B cell (primary cell): Measurements from ENCODE around the gene HSPA12B. TPM values are rescaled to one million over a fixed set of nuclear protein-coding genes. Genes with fewer than 3 reads are reported as not detected.

ENCODE experiments used
- ATAC-seq: fragments of 200-7000 bp; cut with Tn5 transposase; one replicate; pipeline ENCODE4 v1.10.0; 2021; ENCODE audit warnings: low read depth, mild to moderate bottlenecking, moderate number of reproducible peaks, moderate library complexity
- CTCF ChIA-PET: fragments of 350-600 bp; sonication (Branson Sonifier 250); formaldehyde crosslinking; loops from one replicate; lab custom pipeline; 2021; ENCODE audit warnings: antibody characterized with exemption, inconsistent platforms; lab: Charles Lee
- POLR2A ChIA-PET: fragments of 350-600 bp; sonication (Branson Sonifier 250); formaldehyde crosslinking; loops from one replicate; lab custom pipeline; 2021; ENCODE audit warnings: antibody characterized with exemption; lab: Charles Lee
- DNase-seq: peaks from one replicate; pipeline ENCODE4 v3.0.0; 2013
- H2AFZ ChIP-seq: 2 replicates; pipeline ENCODE4 v1.6.1; 2012; ENCODE audit warnings: mild to moderate bottlenecking, low read depth, low read length; ENCODE audit not compliant: insufficient read depth, poor library complexity, severe bottlenecking
- H3K27ac ChIP-seq, 2 donors: 1 replicate in 1 of 2; 2 replicates in 1 of 2; pipeline ENCODE4 v1.5.1; 2012 to 2013; ENCODE audit warnings: low read length in 2 of 2, mild to moderate bottlenecking in 2 of 2, moderate library complexity in 1 of 2
- H3K27me3 ChIP-seq, 4 experiments: fragments of 200-600 bp in 1 of 4; sonication (generic) in 1 of 4; replicated peaks in 1 of 4; 1 replicate in 2 of 4; 2 replicates in 2 of 4; pipeline versions ENCODE4 v1.6.1 to v1.7.0; 2013 to 2016; ENCODE audit warnings: low read length in 3 of 4, mild to moderate bottlenecking in 2 of 4, mixed read lengths in 1 of 4, moderate library complexity in 1 of 4; ENCODE audit not compliant: insufficient read depth in 4 of 4, control insufficient read depth in 3 of 4; ENCODE audit errors: control extremely low read depth in 1 of 4
- H3K36me3 ChIP-seq, 2 experiments: replicated peaks in 1 of 2; 1 replicate in 1 of 2; 2 replicates in 1 of 2; pipeline versions ENCODE4 v1.6.1 to v1.7.1; 2013; ENCODE audit warnings: low read length in 1 of 2; ENCODE audit not compliant: insufficient read depth in 2 of 2, control insufficient read depth in 1 of 2; ENCODE audit errors: control extremely low read depth in 1 of 2, extremely low read depth in 1 of 2
- H3K4me1 ChIP-seq, 2 donors: fragments of 200-600 bp in 1 of 2; sonication (generic) in 1 of 2; 1 replicate in 1 of 2; 2 replicates in 1 of 2; pipeline versions ENCODE4 v1.5.1 to v1.6.1; 2013 to 2017; ENCODE audit warnings: low read length in 2 of 2; ENCODE audit not compliant: control insufficient read depth in 2 of 2, insufficient read depth in 2 of 2
- H3K4me2 ChIP-seq: replicated peaks from 2 replicates; pipeline ENCODE3; 2012; ENCODE audit warnings: mild to moderate bottlenecking, low read depth, low read length; ENCODE audit not compliant: poor library complexity, severe bottlenecking
- H3K4me3 ChIP-seq, 5 experiments: fragments of 200-600 bp in 1 of 5; sonication (generic) in 1 of 5; 1 replicate in 3 of 5; 2 replicates in 2 of 5; pipeline versions ENCODE4 v1.5.1 to v1.7.0; 2011 to 2016; ENCODE audit warnings: low read length in 4 of 5, mild to moderate bottlenecking in 4 of 5, low read depth in 2 of 5, control low read depth in 1 of 5, moderate library complexity in 1 of 5; ENCODE audit not compliant: insufficient read depth in 1 of 5; ENCODE audit errors: control extremely low read depth in 1 of 5, extremely low read depth in 1 of 5
- H3K79me2 ChIP-seq: fragments of 200-600 bp; sonication (generic); one replicate; pipeline ENCODE4 v1.6.0; 2016; ENCODE audit warnings: low read length; ENCODE audit not compliant: control insufficient read depth, insufficient read depth
- H3K9ac ChIP-seq: fragments of 200-600 bp; sonication (generic); 2 replicates; pipeline ENCODE4 v1.6.1; 2017; ENCODE audit warnings: mild to moderate bottlenecking, low read length, moderate library complexity
- H3K9me3 ChIP-seq, 3 donors: one replicate each; pipeline versions ENCODE4 v1.6.1 to v1.7.1; 2013; ENCODE audit warnings: low read length in 2 of 3; ENCODE audit not compliant: control insufficient read depth in 2 of 3, insufficient read depth in 1 of 3; ENCODE audit errors: control extremely low read depth in 1 of 3
- H4K20me1 ChIP-seq: 2 replicates; pipeline ENCODE4 v1.6.0; 2012; ENCODE audit warnings: mild to moderate bottlenecking, low read length; ENCODE audit not compliant: insufficient read depth, control insufficient read depth, poor library complexity, severe bottlenecking
- H3K27ac Mint-ChIP-seq: one replicate; pipeline ENCODE4 v1.8.0; 2021; ENCODE audit warnings: mixed read lengths
- H3K27me3 Mint-ChIP-seq: one replicate; pipeline ENCODE4 v1.8.0; 2021; ENCODE audit warnings: mixed read lengths
- H3K4me1 Mint-ChIP-seq: one replicate; pipeline ENCODE4 v1.8.0; 2021; ENCODE audit warnings: mixed read lengths
- H3K4me3 Mint-ChIP-seq: one replicate; pipeline ENCODE4 v1.8.0; 2021; ENCODE audit warnings: mixed read lengths
- H3K9me3 Mint-ChIP-seq: one replicate; pipeline ENCODE4 v1.8.0; 2022; ENCODE audit warnings: mixed read lengths; ENCODE audit not compliant: insufficient read depth
- CTCF ChIP-seq: fragments of 200-600 bp; IDR thresholded peaks from one replicate; pipeline ENCODE4 v1.8.0; 2022; ENCODE audit warnings: antibody characterized with exemption, mild to moderate bottlenecking
- EZH2 ChIP-seq: IDR thresholded peaks from 2 replicates; pipeline ENCODE4 v1.6.1; 2012; ENCODE audit warnings: borderline replicate concordance, low read depth, mild to moderate bottlenecking, moderate library complexity, low read length; ENCODE audit not compliant: insufficient read depth, poor library complexity, severe bottlenecking
- WGBS: methylation state at CpG from one replicate; pipeline ENCODE4 v1.1.5; 2013; ENCODE audit warnings: missing lambda C conversion rate; ENCODE audit not compliant: insufficient coverage; 5-methylcytosine and 5-hydroxymethylcytosine counted together
- intact Hi-C: fragments of 100-400 bp; cut with micrococcal nuclease; formaldehyde crosslinking; loops from one replicate; pipeline ENCODE4 v1.10.0; 2022
- polyA plus RNA-seq: library from polyadenylated mRNA; depleted of rRNA; stranded (reverse); fragments of >200 nt; gene quantifications from 2 replicates; pipeline ENCODE4 v1.2.3, GENCODE V29; 2012
- total RNA-seq, 2 donors: library from RNA; stranded (reverse); fragments of 120-200 nt in 1 of 2; gene quantifications; 1 replicate in 1 of 2; 2 replicates in 1 of 2; pipeline versions ENCODE4 v1.2.3 to v1.2.4, GENCODE V29; 2013 to 2022

The HSPA12B gene
- total and polyA plus RNA-seq, 2 donors (not counting 1 experiment from before 2014, with no cell fraction given) = not detected

GRCh38 chr20:3758566-3758965 lies 26.1 kb downstream of the HSPA12B start:
- POLR2A ChIA-PET = no interaction called here
- Histone ChIP-seq H3K9me3 (peaks cover 0 to 4% (median 0%) of the 10 kb centered on the region in 3 donors), H4K20me1 (no peaks in the 10 kb centered on the region), H3K36me3 (peaks cover 0 to 8% of the 10 kb centered on the region in 2 experiments), H3K4me1 (peaks cover 5 to 12% of the 10 kb centered on the region in 2 donors), H3K4me2 (no peak overlapping the region), H3K9ac (no peak overlapping the region), H2AFZ (no peak overlapping the region), H3K27ac (no peak overlapping the region), H3K27me3 (no peaks in the 10 kb centered on the region), H3K79me2 (peaks cover 13% of the 10 kb centered on the region), H3K4me3 (no peak overlapping the region)
- Mint-ChIP-seq H3K4me3 (no peak overlapping the region), H3K27me3 (no peaks in the 10 kb centered on the region), H3K27ac (no peak overlapping the region), H3K9me3 (no peaks in the 10 kb centered on the region), H3K4me1 (peaks cover 11% of the 10 kb centered on the region)
- 98% methylated on average over 5 of the region's 11 CpGs for WGBS
- CTCF ChIA-PET = no interaction called here
- TF ChIP-seq EZH2 = no peak
- TF ChIP-seq CTCF = no peak
- ATAC-seq (no peak), DNase-seq (no peak)
- intact Hi-C loops = no loop called here

GRCh38 chr20:3759316-3759823 lies 26.9 kb downstream of the HSPA12B start:
- 96% methylated on average over 10 of the region's 11 CpGs for WGBS
- H3K9me3 Mint-ChIP-seq = no peaks in the 10 kb centered on the region
- H3K36me3 ChIP-seq = peaks cover 0 to 8% of the 10 kb centered on the region in 2 experiments
- DNase-seq (no peak), ATAC-seq (no peak)
- intact Hi-C loops = no loop called here
- no peak overlapping the region for H2AFZ ChIP-seq
- no peak overlapping the region for H3K4me2 ChIP-seq
- ChIA-PET CTCF (interaction anchor here (0.7 kb wide), 1 partner anchor 11 kb away, joined by 3 read pairs; no protein-coding TSS in a partner anchor), POLR2A (no interaction called here)
- no peak overlapping the region for H3K27ac ChIP-seq
- H3K4me1 ChIP-seq = peaks cover 5 to 12% of the 10 kb centered on the region in 2 donors
- no peak for TF ChIP-seq EZH2
- no peak for TF ChIP-seq CTCF
- no peaks in the 10 kb centered on the region for H3K27me3 ChIP-seq
- H3K4me1 Mint-ChIP-seq = peaks cover 14% of the 10 kb centered on the region
- peaks cover 0 to 4% (median 0%) of the 10 kb centered on the region in 3 donors for H3K9me3 ChIP-seq
- no peaks in the 10 kb centered on the region for H4K20me1 ChIP-seq
- peaks cover 13% of the 10 kb centered on the region for H3K79me2 ChIP-seq
- no peak overlapping the region for H3K4me3 Mint-ChIP-seq
- no peak overlapping the region for H3K9ac ChIP-seq
- H3K27me3 Mint-ChIP-seq = no peaks in the 10 kb centered on the region
- no peak overlapping the region for H3K4me3 ChIP-seq
- peak overlapping the region; percentile 59 for H3K27ac Mint-ChIP-seq
